Cortex of kidney (tissue), 1 donor: ENCODE results near the gene XYLB.
"Not testable (repeated sequence)": the region's sequence is repeated elsewhere in the genome, so short reads cannot be mapped to it uniquely, and the experiment has no call there.

Source experiments
- DNase-seq: peaks from one replicate; lab custom pipeline; 2025; lab: John Stamatoyannopoulos, UW

The XYLB gene

DNA sequence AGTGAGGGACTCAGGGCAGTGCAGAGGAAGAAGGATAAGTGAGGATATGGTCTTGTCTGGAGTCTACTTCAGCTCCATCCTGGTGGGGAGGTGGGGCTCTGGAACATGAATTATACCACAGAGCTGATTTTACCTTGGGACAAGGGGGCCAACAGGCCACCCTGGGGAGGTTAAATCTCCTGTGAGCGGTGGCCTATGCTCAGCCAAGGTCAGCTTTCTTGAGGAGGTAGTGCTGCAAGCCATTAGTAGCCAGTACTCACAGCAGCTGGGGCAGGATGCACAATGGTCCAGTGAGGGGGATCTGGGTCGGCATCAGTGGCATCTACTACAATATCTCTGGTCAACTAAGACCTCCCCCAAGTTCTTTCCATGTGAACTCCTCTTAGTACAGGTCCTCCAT is 49.7 kb downstream of the XYLB start:
- DNase-seq = no peak

DNA sequence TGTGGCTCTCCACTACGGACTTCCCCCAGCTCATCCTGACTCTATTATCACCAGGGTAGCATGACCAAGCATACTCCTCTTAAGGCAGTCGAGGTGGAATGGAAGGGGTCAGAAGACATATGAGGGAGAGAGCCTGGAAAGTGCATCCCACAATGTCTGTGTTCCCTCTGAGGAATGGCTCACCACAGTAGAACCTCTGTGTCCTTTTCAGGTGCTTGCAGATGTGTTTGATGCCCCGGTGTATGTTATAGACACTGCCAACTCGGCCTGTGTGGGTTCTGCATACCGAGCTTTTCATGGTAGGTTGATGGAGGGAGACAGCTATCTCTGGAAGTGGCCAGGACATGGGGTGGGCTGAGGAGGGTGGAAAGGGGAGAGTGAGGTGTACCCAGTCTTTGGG is 50.3 kb downstream of the XYLB start:
- no peak for DNase-seq

DNA sequence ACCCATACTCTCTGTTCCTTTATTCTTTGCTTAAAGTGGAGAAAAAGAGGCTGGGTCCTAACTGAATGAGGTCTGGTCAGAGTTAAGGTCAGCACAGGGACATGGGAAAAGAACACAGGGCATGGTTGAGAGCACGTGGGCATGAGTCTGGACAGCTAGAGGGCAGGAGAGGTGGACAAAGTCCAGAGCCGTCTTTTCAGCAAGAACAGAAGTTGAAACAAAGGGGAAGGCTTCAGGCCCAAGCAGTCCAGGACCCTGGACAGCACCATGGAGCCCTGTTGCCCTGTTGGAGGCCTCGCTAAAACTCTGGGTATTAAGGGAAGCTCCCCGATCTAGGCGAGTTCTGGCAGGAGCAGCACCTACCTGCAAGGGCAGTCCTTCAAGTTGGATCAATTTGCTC is 50.7 kb downstream of the XYLB start:
- DNase-seq = no peak

- no peak for DNase-seq
Measured at GRCh38 chr3:38401246-38401962, 54.8 kb downstream of the XYLB start.

- DNase-seq = no peak
Measured at GRCh38 chr3:38404286-38404685, 57.7 kb downstream of the XYLB start.

DNA sequence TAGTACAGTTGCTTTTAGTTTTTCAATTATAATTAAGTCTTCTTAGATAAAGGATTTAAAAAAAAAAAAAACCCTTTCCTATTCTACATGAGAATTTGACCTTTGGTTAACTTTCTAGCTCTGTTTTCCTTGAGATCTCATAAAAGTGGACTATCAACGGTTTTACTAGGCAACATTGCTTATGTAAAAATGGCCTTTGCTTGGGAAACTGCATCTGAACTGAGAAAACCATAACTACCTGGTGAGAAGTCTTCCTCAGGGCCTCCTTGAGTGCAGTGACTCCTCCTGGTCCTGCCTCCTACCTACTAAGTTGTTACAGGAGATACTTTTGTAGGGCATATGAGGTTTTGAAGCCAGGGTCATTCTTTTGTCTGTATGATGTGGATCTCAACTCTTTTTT is 65.0 kb downstream of the XYLB start:
- DNase-seq = no peak

DNA sequence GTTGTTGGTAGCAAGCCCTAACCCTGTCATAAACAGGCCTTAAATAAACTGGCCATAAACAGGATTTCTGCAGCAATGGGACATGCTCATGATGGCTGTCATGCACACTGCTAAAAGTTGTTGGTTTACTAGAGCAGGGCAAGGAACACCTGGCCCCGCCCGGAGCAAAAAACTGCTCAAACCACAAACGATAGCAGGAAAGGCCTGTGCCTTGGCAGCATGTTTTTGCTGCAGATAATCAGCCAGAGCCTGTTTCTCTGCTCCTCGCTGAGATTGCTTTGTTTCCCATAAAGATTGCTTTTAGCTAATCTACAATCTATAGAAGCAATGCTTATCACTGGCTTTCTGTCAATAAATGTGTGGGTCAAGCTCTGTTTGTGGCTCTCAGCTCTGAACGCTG is 74.2 kb downstream of the XYLB start:
- not testable (repeated sequence) for DNase-seq

DNA sequence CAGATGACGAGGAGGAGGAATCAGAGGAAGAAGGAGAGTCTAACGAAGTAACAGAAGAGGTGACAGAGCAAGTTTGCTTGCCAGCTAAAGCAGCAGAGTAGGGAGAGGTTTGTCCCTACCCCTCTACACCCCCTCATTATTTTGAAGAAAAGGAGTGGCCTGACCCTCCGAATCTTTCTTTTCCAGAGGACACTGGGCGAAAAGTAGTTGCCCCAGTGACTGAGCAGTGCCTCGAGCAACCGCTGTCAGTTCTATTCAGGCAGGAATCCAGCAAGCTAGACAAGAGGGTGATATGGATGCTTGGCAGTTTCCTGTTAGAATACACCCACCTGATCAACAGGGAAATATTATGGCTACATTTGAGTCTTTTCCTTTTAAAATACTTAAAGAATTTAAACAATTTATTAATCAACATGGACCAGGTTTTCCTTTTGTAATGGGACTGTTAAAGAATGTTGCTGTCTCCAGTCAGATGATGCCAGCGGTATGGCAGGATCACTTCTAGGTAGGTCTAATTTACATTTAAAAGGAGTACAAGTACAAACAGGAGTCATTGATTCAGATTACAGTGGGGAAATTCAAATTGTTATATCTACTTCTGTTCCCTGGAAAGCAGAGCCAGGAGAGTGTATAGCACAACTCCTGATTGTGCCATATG is 75.2 kb downstream of the XYLB start:
- no peak for DNase-seq

DNA sequence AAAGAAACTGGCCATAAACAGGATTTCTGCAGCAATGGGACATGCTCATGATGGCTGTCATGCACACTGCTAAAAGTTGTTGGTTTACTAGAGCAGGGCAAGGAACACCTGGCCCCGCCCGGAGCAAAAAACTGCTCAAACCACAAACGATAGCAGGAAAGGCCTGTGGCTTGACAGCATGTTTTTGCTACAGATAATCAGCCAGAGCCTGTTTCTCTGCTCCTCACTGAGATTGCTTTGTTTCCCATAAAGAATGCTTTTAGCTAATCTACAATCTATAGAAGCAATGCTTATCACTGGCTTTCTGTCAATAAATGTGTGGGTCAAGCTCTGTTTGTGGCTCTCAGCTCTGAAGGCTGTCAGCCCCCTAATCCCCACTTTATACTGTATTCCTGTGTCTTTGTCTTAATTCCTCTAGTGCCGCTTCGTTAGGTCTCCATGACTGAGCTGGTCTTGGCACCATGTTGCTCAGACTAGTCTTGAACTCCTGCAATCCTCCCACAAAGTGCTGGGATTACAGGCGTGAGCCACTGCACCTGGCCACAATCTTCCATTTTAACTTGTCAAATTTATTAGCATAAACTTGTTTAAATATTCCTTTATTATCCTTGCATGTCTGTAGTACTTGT is 80.3 kb downstream of the XYLB start:
- DNase-seq = not testable (repeated sequence)

GRCh38 chr3:38432871-38433658 is 86.5 kb downstream of the XYLB start:
- not testable (repeated sequence) for DNase-seq

- not testable (repeated sequence) for DNase-seq
Measured at GRCh38 chr3:38433661-38434060, 87.1 kb downstream of the XYLB start.

DNA sequence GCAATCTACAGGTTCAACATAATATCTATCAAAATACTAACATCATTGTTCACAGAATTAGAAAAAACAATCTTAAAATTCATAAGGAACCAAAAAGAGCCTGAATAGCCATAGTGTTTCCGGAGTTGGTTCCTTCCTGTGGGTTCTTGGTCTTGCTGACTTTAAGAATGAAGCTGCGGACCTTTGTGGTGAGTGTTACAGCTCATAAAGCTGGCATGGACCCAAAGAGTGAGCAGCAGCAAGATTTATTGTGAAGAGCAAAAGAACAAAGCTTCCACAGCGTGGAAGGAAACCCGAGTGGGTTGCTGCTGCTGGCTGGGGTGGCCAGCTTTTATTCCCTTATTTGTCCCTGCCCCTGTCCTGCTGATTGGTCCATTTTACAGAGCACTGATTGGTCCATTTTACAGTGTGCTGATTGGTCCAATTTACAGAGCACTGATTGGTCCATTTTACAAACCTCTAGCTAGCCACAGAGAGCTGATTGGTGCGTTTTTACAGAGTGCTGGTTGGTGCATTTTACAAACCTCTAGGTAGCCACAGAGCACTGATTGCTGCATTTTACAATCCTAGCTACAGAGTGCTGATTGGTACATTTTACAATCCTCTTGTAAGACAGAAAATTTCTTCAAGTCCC is 92.0 kb downstream of the XYLB start:
- not testable (repeated sequence) for DNase-seq

GRCh38 chr3:38443205-38443604 is 96.6 kb downstream of the XYLB start:
- DNase-seq = not testable (repeated sequence)

GRCh38 chr3:38446085-38446686 is 99.6 kb downstream of the XYLB start:
- DNase-seq = no peak

DNA sequence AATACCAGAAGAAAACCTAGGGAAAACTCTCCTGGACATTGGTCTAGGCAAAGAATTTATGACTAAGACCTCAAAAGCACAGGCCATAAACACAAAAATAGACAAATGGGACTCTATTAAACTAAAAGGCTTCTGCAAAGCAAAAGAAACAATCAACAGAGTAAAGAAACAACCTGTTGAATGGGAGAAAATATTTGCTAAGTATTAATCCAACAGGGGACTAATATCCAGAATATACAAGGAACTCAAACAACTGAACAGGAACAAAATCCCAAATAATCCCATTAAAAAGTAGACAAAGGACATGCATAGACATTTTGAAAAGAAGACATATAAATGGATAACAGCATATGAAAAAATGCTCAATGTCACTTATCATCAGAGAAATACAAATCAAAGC is 100.2 kb downstream of the XYLB start:
- DNase-seq = no peak

GRCh38 chr3:38450853-38451252 is 104.3 kb downstream of the XYLB start:
- no peak for DNase-seq

GRCh38 chr3:38453075-38453912 is 106.7 kb downstream of the XYLB start, which contains the start of gene ACVR2B:
Gene ACVR2B, plus strand, starts transcription at chr3:38453890. Its CDS starts 433 bp downstream, at chr3:38454323.
- DNase-seq = peak; percentile 49

DNA sequence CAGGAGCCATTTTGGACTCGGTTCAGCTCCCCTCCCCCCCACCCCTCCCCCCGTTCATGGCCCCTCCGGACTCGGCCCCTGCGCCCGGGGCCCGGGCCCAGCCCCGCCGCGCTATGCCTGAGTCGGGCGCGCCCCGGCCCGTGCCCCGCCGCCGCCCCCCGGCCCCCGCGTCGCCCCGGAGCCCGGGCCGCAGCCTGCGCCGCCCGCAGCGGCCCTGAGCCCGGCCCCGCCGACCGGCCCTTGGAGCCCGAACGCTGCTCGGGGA is 107.3 kb downstream of the XYLB start:
- DNase-seq = no peak

DNA sequence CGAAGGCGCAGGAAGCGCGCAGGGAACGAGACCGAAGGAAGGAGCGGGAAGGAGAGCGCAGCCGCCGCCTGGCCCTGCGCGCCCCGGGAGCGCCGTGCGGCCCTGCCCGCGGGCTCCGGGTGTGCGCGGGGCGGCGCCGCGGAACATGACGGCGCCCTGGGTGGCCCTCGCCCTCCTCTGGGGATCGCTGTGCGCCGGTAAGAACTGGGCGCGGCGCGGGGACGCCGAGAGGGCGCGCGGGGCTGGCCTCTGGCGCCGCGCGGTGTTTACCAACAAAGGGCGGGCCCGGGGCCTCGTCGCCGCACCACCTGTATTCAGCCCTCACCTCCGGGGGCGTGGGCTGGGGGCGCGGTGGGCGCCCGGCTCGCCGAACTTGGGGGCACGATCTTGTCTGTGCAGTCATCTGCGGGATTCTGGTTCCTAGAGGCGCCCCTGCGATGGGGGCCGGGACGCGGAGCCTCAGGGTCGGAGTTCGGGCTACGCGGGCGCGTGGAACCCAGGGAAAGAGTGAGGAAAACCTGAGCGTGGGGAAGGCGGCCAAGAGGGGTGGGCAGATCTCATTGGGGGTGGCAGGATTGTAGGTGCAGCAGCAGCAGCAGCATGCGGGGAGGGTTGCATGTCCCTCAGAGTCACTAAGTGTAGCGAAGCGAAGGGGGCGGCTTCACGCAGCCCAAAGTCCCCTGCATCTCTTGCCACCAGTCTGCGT is 107.7 kb downstream of the XYLB start:
- no peak for DNase-seq
